ENCODE measurements around the gene CMPK2. TPM values are rescaled to one million over a fixed set of nuclear protein-coding genes. Genes with fewer than 3 reads are reported as not detected.

Gene CMPK2
- total and polyA plus RNA-seq, 9 of the 15 experiments (the other 6 are each of a cell fraction or from before 2014, with no cell fraction given), result 2.6 to 10.5 (median 5.0) TPM

GRCh38 chr2:6826081-6826913, 39.4 kb downstream of the CMPK2 start (continued):
- TF ChIP-seq NFIC (IDR thresholded peaks at IDR 0.05), result no peak
- no peak for TF ChIP-seq CBFB (CRISPR knock-in tag; IDR thresholded peaks at IDR 0.05)
- peak; percentile 88 for TF ChIP-seq REST (IDR thresholded peaks at IDR 0.05; ENCODE audit: borderline replicate concordance)
- no peak for TF ChIP-seq REST (CRISPR knock-in tag; IDR thresholded peaks at IDR 0.05; ENCODE audit: low read depth)
- TF ChIP-seq IRF9 (tag; IDR thresholded peaks at IDR 0.05), result no peak
- no peak; the same call in 1 of the 2 replicates for TF ChIP-seq ZNF384 (IDR thresholded peaks at IDR 0.05; ENCODE audit: low read depth, low read length)
- no peak for TF ChIP-seq NR2F6 (CRISPR knock-in tag; IDR thresholded peaks at IDR 0.05)
- TF ChIP-seq FOXP1 (CRISPR knock-in tag; IDR thresholded peaks at IDR 0.05), result no peak
- no peak for TF ChIP-seq UBTF (IDR thresholded peaks at IDR 0.05; ENCODE audit: borderline replicate concordance in 1 of 2, low read depth in 2 of 2, low read length in 2 of 2)
- peak; percentile 42 for TF ChIP-seq GABPA (tag; conservative IDR thresholded peaks at IDR 0.05; ENCODE audit: low read depth)
- TF ChIP-seq, protein P1, sequence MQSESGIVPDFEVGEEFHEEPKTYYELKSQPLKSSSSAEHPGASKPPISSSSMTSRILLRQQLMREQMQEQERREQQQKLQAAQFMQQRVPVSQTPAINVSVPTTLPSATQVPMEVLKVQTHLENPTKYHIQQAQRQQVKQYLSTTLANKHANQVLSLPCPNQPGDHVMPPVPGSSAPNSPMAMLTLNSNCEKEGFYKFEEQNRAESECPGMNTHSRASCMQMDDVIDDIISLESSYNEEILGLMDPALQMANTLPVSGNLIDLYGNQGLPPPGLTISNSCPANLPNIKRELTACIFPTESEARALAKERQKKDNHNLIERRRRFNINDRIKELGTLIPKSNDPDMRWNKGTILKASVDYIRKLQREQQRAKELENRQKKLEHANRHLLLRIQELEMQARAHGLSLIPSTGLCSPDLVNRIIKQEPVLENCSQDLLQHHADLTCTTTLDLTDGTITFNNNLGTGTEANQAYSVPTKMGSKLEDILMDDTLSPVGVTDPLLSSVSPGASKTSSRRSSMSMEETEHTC (IDR thresholded peaks at IDR 0.05), result no peak
- no peak for TF ChIP-seq NCOA4 (IDR thresholded peaks at IDR 0.05; ENCODE audit: partially characterized antibody)
- peak; percentile 32; the same call in 1 of the 2 replicates for TF ChIP-seq SMAD4 (CRISPR knock-in tag; conservative IDR thresholded peaks at IDR 0.05)
- no peak for TF ChIP-seq ZNF507 (tag; conservative IDR thresholded peaks at IDR 0.05)
- no peak for TF ChIP-seq ZNF77 (CRISPR knock-in tag; IDR thresholded peaks at IDR 0.05)

Data from K562 (cell line).